ENCODE measurements around the gene DAB2.

DNA sequence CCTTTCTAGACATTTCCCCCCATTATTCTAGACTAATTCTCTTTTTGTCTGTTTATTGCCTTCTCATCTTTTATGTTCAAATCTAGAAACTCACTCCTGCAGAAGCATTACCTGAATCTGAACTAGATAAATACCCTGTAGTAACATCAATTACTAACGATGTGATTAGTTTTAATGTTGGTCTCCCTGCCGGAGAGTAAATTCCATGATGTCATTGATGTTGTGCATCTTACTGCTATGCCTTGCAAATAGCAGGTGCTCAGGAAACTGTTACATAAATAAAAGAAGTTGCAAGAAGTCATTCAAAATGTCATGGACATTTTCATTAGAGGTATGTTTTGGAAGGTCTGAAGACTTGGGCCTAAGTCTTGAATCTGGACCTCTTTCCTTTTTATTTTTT is 37.5 kb downstream of the DAB2 start:
- TF ChIP-seq, protein P1, sequence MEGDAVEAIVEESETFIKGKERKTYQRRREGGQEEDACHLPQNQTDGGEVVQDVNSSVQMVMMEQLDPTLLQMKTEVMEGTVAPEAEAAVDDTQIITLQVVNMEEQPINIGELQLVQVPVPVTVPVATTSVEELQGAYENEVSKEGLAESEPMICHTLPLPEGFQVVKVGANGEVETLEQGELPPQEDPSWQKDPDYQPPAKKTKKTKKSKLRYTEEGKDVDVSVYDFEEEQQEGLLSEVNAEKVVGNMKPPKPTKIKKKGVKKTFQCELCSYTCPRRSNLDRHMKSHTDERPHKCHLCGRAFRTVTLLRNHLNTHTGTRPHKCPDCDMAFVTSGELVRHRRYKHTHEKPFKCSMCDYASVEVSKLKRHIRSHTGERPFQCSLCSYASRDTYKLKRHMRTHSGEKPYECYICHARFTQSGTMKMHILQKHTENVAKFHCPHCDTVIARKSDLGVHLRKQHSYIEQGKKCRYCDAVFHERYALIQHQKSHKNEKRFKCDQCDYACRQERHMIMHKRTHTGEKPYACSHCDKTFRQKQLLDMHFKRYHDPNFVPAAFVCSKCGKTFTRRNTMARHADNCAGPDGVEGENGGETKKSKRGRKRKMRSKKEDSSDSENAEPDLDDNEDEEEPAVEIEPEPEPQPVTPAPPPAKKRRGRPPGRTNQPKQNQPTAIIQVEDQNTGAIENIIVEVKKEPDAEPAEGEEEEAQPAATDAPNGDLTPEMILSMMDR (IDR thresholded peaks at IDR 0.05; ENCODE audit: control extremely low read depth in 1 of 3, insufficient read depth in 1 of 3, low read depth in 1 of 3, low read length in 3 of 3) = no peak
- TF ChIP-seq POLR2AphosphoS5 (IDR thresholded peaks at IDR 0.05; ENCODE audit: low read depth, low read length) (no peak), POLR2A (IDR thresholded peaks at IDR 0.05; ENCODE audit: control extremely low read depth in 1 of 2, low read depth in 2 of 2, low read length in 2 of 2) (no peak), TAF1 (IDR thresholded peaks at IDR 0.05; ENCODE audit: low read depth, low read length) (no peak), SAP30 (IDR thresholded peaks at IDR 0.05; ENCODE audit: insufficient read depth, insufficient replicate concordance, low read length) (no peak), GTF2F1 (IDR thresholded peaks at IDR 0.05; ENCODE audit: borderline replicate concordance, low read depth, low read length) (no peak)
